Tibial artery (tissue), 4 donors: ENCODE data around the gene SORCS3.

Experiments
- DNase-seq, 2 donors: peaks; one replicate each; pipeline ENCODE4 v3.0.0-alpha.2; 2019
- H3K27ac ChIP-seq, 2 donors: fragments of 200-600 bp; sonication (generic) in 1 of 2; 1 replicate in 1 of 2; 2 replicates in 1 of 2; pipeline ENCODE4 v1.5.1; 2018 to 2019; ENCODE audit warnings: mild to moderate bottlenecking in 1 of 2
- H3K27me3 ChIP-seq, 2 donors: fragments of 200-600 bp; sonication (generic) in 1 of 2; one replicate each; pipeline versions ENCODE4 v1.5.1 to v1.6.0; 2016 to 2019
- H3K36me3 ChIP-seq, 3 donors: fragments of 200-600 bp; sonication (generic) in 2 of 3; one replicate each; pipeline ENCODE4 v1.5.1; 2016 to 2019; ENCODE audit warnings: mild to moderate bottlenecking in 2 of 3
- H3K4me1 ChIP-seq, 4 donors: fragments of 200-600 bp; sonication (generic) in 2 of 4; 1 replicate in 3 of 4; 2 replicates in 1 of 4; pipeline ENCODE4 v1.5.1; 2016 to 2019
- H3K4me3 ChIP-seq, 2 donors: fragments of 200-600 bp; sonication (generic) in 1 of 2; 1 replicate in 1 of 2; 2 replicates in 1 of 2; pipeline ENCODE4 v1.5.1; 2018 to 2019; ENCODE audit warnings: mild to moderate bottlenecking in 2 of 2
- H3K9me3 ChIP-seq, 3 donors: fragments of 200-600 bp; sonication (generic) in 1 of 3; one replicate each; pipeline ENCODE4 v1.5.1; 2016 to 2019
- CTCF ChIP-seq, 2 experiments: fragments of 200-600 bp in 1 of 2; fragments of 450-650 bp in 1 of 2; IDR thresholded peaks; one replicate each; pipeline ENCODE4 v1.5.1; 2017 to 2019; ENCODE audit warnings: antibody characterized with exemption in 2 of 2, mild to moderate bottlenecking in 1 of 2, moderate library complexity in 1 of 2
- intact Hi-C: fragments of 100-400 bp; cut with DNase I; formaldehyde crosslinking; loops from one replicate; pipeline ENCODE4 v1.15.0; 2023; ENCODE audit warnings: low total_unique reads

Gene SORCS3

GRCh38 chr10:105104297-105104696 lies 463.2 kb downstream of the SORCS3 start:
- no peaks in the 10 kb centered on the region for H3K4me1 ChIP-seq
- no peaks in the 10 kb centered on the region for H3K36me3 ChIP-seq
- intact Hi-C loops: no loop called here
- DNase-seq: no peak
- H3K4me3 ChIP-seq: no peak overlapping the region
- no peaks in the 10 kb centered on the region for H3K27me3 ChIP-seq
- H3K9me3 ChIP-seq: no peaks in the 10 kb centered on the region
- no peak for TF ChIP-seq CTCF (IDR thresholded peaks at IDR 0.05)
- H3K27ac ChIP-seq: no peak overlapping the region

- intact Hi-C loops: no loop called here
- TF ChIP-seq CTCF (IDR thresholded peaks at IDR 0.05): no peak
- Histone ChIP-seq H3K4me3 (no peak overlapping the region), H3K27ac (no peak overlapping the region), H3K36me3 (no peaks in the 10 kb centered on the region), H3K4me1 (no peaks in the 10 kb centered on the region), H3K9me3 (no peaks in the 10 kb centered on the region), H3K27me3 (no peaks in the 10 kb centered on the region)
- DNase-seq: no peak
Measured at GRCh38 chr10:105109164-105109563, 468.1 kb downstream of the SORCS3 start.

GRCh38 chr10:105112862-105113261 lies 471.8 kb downstream of the SORCS3 start:
- no peaks in the 10 kb centered on the region for H3K27me3 ChIP-seq
- no peak overlapping the region for H3K27ac ChIP-seq
- no peak overlapping the region for H3K4me3 ChIP-seq
- intact Hi-C loops: no loop called here
- no peak for DNase-seq
- no peaks in the 10 kb centered on the region for H3K9me3 ChIP-seq
- TF ChIP-seq CTCF (IDR thresholded peaks at IDR 0.05): no peak
- H3K4me1 ChIP-seq: no peaks in the 10 kb centered on the region
- no peaks in the 10 kb centered on the region for H3K36me3 ChIP-seq

- TF ChIP-seq CTCF (IDR thresholded peaks at IDR 0.05): no peak
- H3K36me3 ChIP-seq: no peaks in the 10 kb centered on the region
- H3K27me3 ChIP-seq: no peaks in the 10 kb centered on the region
- no peak overlapping the region for H3K27ac ChIP-seq
- no peaks in the 10 kb centered on the region for H3K9me3 ChIP-seq
- H3K4me1 ChIP-seq: no peaks in the 10 kb centered on the region
- intact Hi-C loops: no loop called here
- DNase-seq: no peak
- no peak overlapping the region for H3K4me3 ChIP-seq
Measured at GRCh38 chr10:105113666-105114065, 472.6 kb downstream of the SORCS3 start.

- H3K4me3 ChIP-seq: no peak overlapping the region
- no peaks in the 10 kb centered on the region for H3K4me1 ChIP-seq
- H3K9me3 ChIP-seq: no peaks in the 10 kb centered on the region
- DNase-seq: no peak
- intact Hi-C loops: no loop called here
- H3K27ac ChIP-seq: no peak overlapping the region
- H3K36me3 ChIP-seq: no peaks in the 10 kb centered on the region
- no peaks in the 10 kb centered on the region for H3K27me3 ChIP-seq
- TF ChIP-seq CTCF (IDR thresholded peaks at IDR 0.05): no peak
Measured at GRCh38 chr10:105121743-105122142, 480.7 kb downstream of the SORCS3 start.

GRCh38 chr10:105128111-105128510 lies 487.0 kb downstream of the SORCS3 start:
- DNase-seq: no peak
- H3K9me3 ChIP-seq: no peaks in the 10 kb centered on the region
- no peaks in the 10 kb centered on the region for H3K4me1 ChIP-seq
- intact Hi-C loops: no loop called here
- H3K36me3 ChIP-seq: no peaks in the 10 kb centered on the region
- H3K27ac ChIP-seq: no peak overlapping the region
- H3K4me3 ChIP-seq: no peak overlapping the region
- no peak for TF ChIP-seq CTCF (IDR thresholded peaks at IDR 0.05)
- H3K27me3 ChIP-seq: no peaks in the 10 kb centered on the region
